H1 (cell line): Measurements from ENCODE around the gene BCL11A. TPM values are rescaled to one million over a fixed set of nuclear protein-coding genes. Genes with fewer than 3 reads are reported as not detected.

ENCODE experiments used
- CTCF ChIA-PET: fragments of 300-600 bp; sonication (Branson Sonifier 250); formaldehyde crosslinking; loops from one replicate; lab custom pipeline; 2021; ENCODE audit not compliant: partially characterized antibody; lab: Charles Lee
- POLR2A ChIA-PET: fragments of 300-600 bp; sonication (Branson Sonifier 250); formaldehyde crosslinking; loops from one replicate; lab custom pipeline; 2021; ENCODE audit warnings: inconsistent platforms; ENCODE audit not compliant: partially characterized antibody; lab: Charles Lee
- DNase-seq, 2 experiments: peaks; one replicate each; pipeline versions ENCODE4 v3.0.0 to v3.0.0-alpha.2; 2010 to 2022; ENCODE audit warnings: low spot score in 2 of 2, low read depth in 1 of 2, mixed read lengths in 1 of 2
- FAIRE-seq: peaks from 2 replicates; lab custom pipeline; 2011; peaks lifted over from hg19 to GRCh38; lab: Jason Lieb, UNC
- H2AFZ ChIP-seq: 2 replicates; pipeline ENCODE4 v1.8.1; 2012; ENCODE audit warnings: low read length, inconsistent platforms
- H2AK5ac ChIP-seq: 2 replicates; pipeline ENCODE4 v1.6.1; 2013; ENCODE audit warnings: low read depth, low read length
- H2BK120ac ChIP-seq: replicated peaks from 2 replicates; pipeline ENCODE3; 2013; ENCODE audit warnings: low read depth, low read length, inconsistent platforms
- H2BK12ac ChIP-seq: 2 replicates; pipeline ENCODE4 v1.6.1; 2013; ENCODE audit warnings: low read depth, low read length
- H2BK15ac ChIP-seq: 2 replicates; pipeline ENCODE4 v1.6.1; 2013; ENCODE audit warnings: low read length
- H2BK20ac ChIP-seq: 2 replicates; pipeline ENCODE4 v1.6.1; 2013; ENCODE audit warnings: low read length
- H2BK5ac ChIP-seq: 2 replicates; pipeline ENCODE4 v1.6.1; 2013; ENCODE audit warnings: low read depth, low read length
- H3K14ac ChIP-seq: 2 replicates; pipeline ENCODE4 v1.6.1; 2013; ENCODE audit warnings: inconsistent platforms; ENCODE audit not compliant: insufficient read length
- H3K18ac ChIP-seq: 2 replicates; pipeline ENCODE4 v1.6.1; 2013; ENCODE audit warnings: low read length; ENCODE audit errors: extremely low read depth
- H3K23ac ChIP-seq: 2 replicates; pipeline ENCODE4 v1.6.1; 2013; ENCODE audit warnings: inconsistent platforms; ENCODE audit not compliant: insufficient read length
- H3K23me2 ChIP-seq: 2 replicates; pipeline ENCODE4 v1.6.1; 2013; ENCODE audit warnings: low read depth, low read length
- H3K27ac ChIP-seq: 2 replicates; pipeline ENCODE4 v1.6.1; 2011; ENCODE audit warnings: low read depth, low read length, inconsistent platforms
- H3K27me3 ChIP-seq, 4 experiments: replicated peaks in 1 of 4; 1 replicate in 1 of 4; 2 replicates in 3 of 4; pipeline versions ENCODE4 v1.6.1 to v1.8.1; 2011 to 2013; ENCODE audit warnings: low read length in 3 of 4, mild to moderate bottlenecking in 3 of 4, inconsistent platforms in 2 of 4, mixed read lengths in 2 of 4, moderate library complexity in 1 of 4; ENCODE audit not compliant: control insufficient read depth in 3 of 4, insufficient read depth in 3 of 4; ENCODE audit errors: extremely low read depth in 1 of 4
- H3K36me3 ChIP-seq, 4 experiments: 2 replicates each; pipeline versions ENCODE4 v1.6.1 to v1.8.1; 2011 to 2013; ENCODE audit warnings: mild to moderate bottlenecking in 4 of 4, low read length in 3 of 4, moderate library complexity in 2 of 4, control low read depth in 1 of 4, inconsistent platforms in 1 of 4; ENCODE audit not compliant: insufficient read depth in 4 of 4, control insufficient read depth in 2 of 4
- H3K4ac ChIP-seq: replicated peaks from 2 replicates; pipeline ENCODE3; 2013; ENCODE audit warnings: low read length, low read depth, mixed read lengths, inconsistent platforms; ENCODE audit not compliant: insufficient read length
- H3K4me1 ChIP-seq, 4 experiments: replicated peaks in 1 of 4; 1 replicate in 1 of 4; 2 replicates in 3 of 4; pipeline versions ENCODE4 v1.6.1 to v1.8.1; 2011 to 2013; ENCODE audit warnings: low read length in 3 of 4, inconsistent platforms in 2 of 4, mixed read lengths in 1 of 4; ENCODE audit not compliant: insufficient read depth in 4 of 4, control insufficient read depth in 3 of 4
- H3K4me2 ChIP-seq, 2 experiments: 2 replicates each; pipeline versions ENCODE4 v1.6.1 to v1.8.1; 2011 to 2013; ENCODE audit warnings: low read depth in 2 of 2, low read length in 2 of 2, control low read depth in 1 of 2, inconsistent platforms in 1 of 2, mild to moderate bottlenecking in 1 of 2; ENCODE audit not compliant: insufficient read depth in 1 of 2
- H3K4me3 ChIP-seq, 4 experiments: fragments of 200-600, 300-600 bp in 1 of 4; sonication (generic), shearing (Covaris generic), sonication (Bioruptor Twin) in 1 of 4; 2 replicates each; pipeline versions ENCODE4 v1.5.1 to v1.8.1; 2011 to 2016; ENCODE audit warnings: low read length in 4 of 4, low read depth in 3 of 4, control low read depth in 2 of 4, inconsistent platforms in 2 of 4, mild to moderate bottlenecking in 2 of 4, mixed read lengths in 1 of 4, moderate library complexity in 1 of 4; ENCODE audit not compliant: insufficient read depth in 2 of 4; ENCODE audit errors: extremely low read depth in 1 of 4
- H3K56ac ChIP-seq: replicated peaks from 2 replicates; pipeline ENCODE3; 2013; ENCODE audit warnings: low read depth, mild to moderate bottlenecking, mixed read lengths, low read length, inconsistent platforms; ENCODE audit not compliant: insufficient read length
- H3K79me1 ChIP-seq: 2 replicates; pipeline ENCODE4 v1.6.1; 2013; ENCODE audit warnings: low read depth, low read length, control low read depth
- H3K79me2 ChIP-seq, 2 experiments: 2 replicates each; pipeline versions ENCODE4 v1.6.1 to v1.8.1; 2012 to 2013; ENCODE audit warnings: low read length in 2 of 2, mild to moderate bottlenecking in 2 of 2, inconsistent platforms in 1 of 2; ENCODE audit not compliant: insufficient read depth in 2 of 2, control insufficient read depth in 1 of 2
- H3K9ac ChIP-seq, 4 experiments: replicated peaks in 1 of 4; 1 replicate in 1 of 4; 2 replicates in 3 of 4; pipeline versions ENCODE4 v1.6.1 to v1.8.1; 2011 to 2013; ENCODE audit warnings: low read depth in 3 of 4, low read length in 3 of 4, control low read depth in 2 of 4, mild to moderate bottlenecking in 2 of 4, moderate library complexity in 2 of 4, inconsistent platforms in 1 of 4; ENCODE audit errors: extremely low read depth in 1 of 4
- H3K9me3 ChIP-seq, 2 experiments: 2 replicates each; pipeline versions ENCODE4 v1.6.1 to v1.8.1; 2012 to 2013; ENCODE audit warnings: mild to moderate bottlenecking in 2 of 2, moderate library complexity in 2 of 2, control low read depth in 1 of 2, inconsistent platforms in 1 of 2, low read depth in 1 of 2, low read length in 1 of 2, mixed read lengths in 1 of 2; ENCODE audit not compliant: insufficient read depth in 2 of 2
- H4K20me1 ChIP-seq, 2 experiments: replicated peaks in 1 of 2; 2 replicates each; pipeline versions ENCODE3 to v1.8.1; 2011 to 2013; ENCODE audit warnings: inconsistent platforms in 2 of 2, low read length in 2 of 2, mild to moderate bottlenecking in 1 of 2; ENCODE audit not compliant: insufficient read depth in 2 of 2, control insufficient read depth in 1 of 2
- H4K5ac ChIP-seq: 2 replicates; pipeline ENCODE4 v1.6.1; 2013; ENCODE audit warnings: low read length, low read depth, mixed read lengths, inconsistent platforms; ENCODE audit not compliant: insufficient read length
- H4K8ac ChIP-seq: 2 replicates; pipeline ENCODE4 v1.8.0; 2013; ENCODE audit warnings: mild to moderate bottlenecking, moderate library complexity, low read length, inconsistent platforms; ENCODE audit not compliant: insufficient read depth; ENCODE audit errors: extremely low read depth
- H4K91ac ChIP-seq: replicated peaks from 2 replicates; pipeline ENCODE3; 2013; ENCODE audit warnings: low read length, mixed read lengths, inconsistent platforms; ENCODE audit not compliant: insufficient read length
- CBX8 ChIP-seq: fragments of 300-800, 300-1000 bp; sonication (generic); IDR thresholded peaks from 2 replicates; pipeline ENCODE4 v1.7.1; 2016; ENCODE audit warnings: low read depth, low read length, borderline replicate concordance
- CTBP2 ChIP-seq: IDR thresholded peaks from 2 replicates; pipeline ENCODE4 v1.7.0; 2011; ENCODE audit warnings: borderline replicate concordance, mild to moderate bottlenecking, moderate library complexity, mixed read lengths, low read length; ENCODE audit not compliant: insufficient read depth, insufficient read length
- MAX ChIP-seq: IDR thresholded peaks from 2 replicates; pipeline ENCODE4 v1.6.1; 2012; ENCODE audit warnings: inconsistent platforms
- PHF8 ChIP-seq: fragments of 200-600 bp; sonication (generic); conservative IDR thresholded peaks from 2 replicates; pipeline ENCODE4 v1.7.1; 2012; ENCODE audit warnings: low read depth, mild to moderate bottlenecking, inconsistent platforms, low read length, moderate library complexity
- WGBS, 2 experiments: shearing (Covaris generic) in 1 of 2; methylation state at CpG; one replicate each; pipeline versions ENCODE4 v1.1.6 to v1.1.7; 2013 to 2015; ENCODE audit warnings: low lambda C conversion rate in 2 of 2, mixed read lengths in 2 of 2, inconsistent platforms in 1 of 2, low coverage in 1 of 2, missing lambda C conversion rate in 1 of 2; ENCODE audit not compliant: insufficient replicate concordance in 2 of 2, insufficient coverage in 1 of 2, insufficient read length in 1 of 2; ENCODE audit errors: extremely low coverage in 1 of 2, missing lambda C conversion rate in 1 of 2; 5-methylcytosine and 5-hydroxymethylcytosine counted together
- polyA plus RNA-seq, 7 experiments: library from polyadenylated mRNA; depleted of rRNA in 3 of 7; stranded (reverse) in 5 of 7; unstranded in 2 of 7; fragments of >200 nt in 5 of 7; fragments of 200-250 nt in 2 of 7; gene quantifications; 1 replicate in 5 of 7; 2 replicates in 1 of 7; 4 replicates in 1 of 7; pipeline versions ENCODE4 v1.2.1 to v1.2.3, GENCODE V29; 2011 to 2013; ENCODE audit warnings: missing spikeins in 2 of 7, mixed read lengths in 2 of 7
- total RNA-seq: library from RNA; stranded (reverse); fragmentation: NEBNext Ultra II Directional; extraction: Animal tissue kit (Norgen Biotek cat#: 25700); gene quantifications from 2 replicates; pipeline ENCODE4 v1.2.1, GENCODE V29; 2021

Gene BCL11A
- total and polyA plus RNA-seq, 2 of the 8 experiments (the other 6 are each of a cell fraction or from before 2014, with no cell fraction given): 11.9 to 59.3 TPM

- Histone ChIP-seq H3K36me3 (peaks cover 0 to 9% (median 0%) of the 10 kb centered on the region in 4 experiments; a peak in 1 of 8 replicates), H3K23me2 (no peaks in the 10 kb centered on the region; the same call in 1 of the 2 replicates), H3K4me3 (peak overlapping the region in 1 of 4 experiments; percentile 30; a peak in 1 of 8 replicates), H3K18ac (no peak overlapping the region; the same call in 1 of the 2 replicates), H4K91ac (no peak overlapping the region), H3K4me1 (peaks cover 22 to 58% (median 53%) of the 10 kb centered on the region in 4 experiments), H2BK120ac (no peak overlapping the region), H4K20me1 (peaks cover 21 to 28% of the 10 kb centered on the region in 2 experiments), H2BK12ac (no peak overlapping the region; the same call in 1 of the 2 replicates), H3K4me2 (peak overlapping the region; percentile 6 to 52; a peak in 2 of 4 replicates), H2AK5ac (0 out of 2 replicates have a peak overlapping the region, but pooled peaks have one; percentile 75), H3K9ac (no peak overlapping the region), H4K8ac (no peak overlapping the region)
- WGBS, 2 experiments: 84% methylated on average over 6 of the region's 6 CpGs; no CpG with 5 or more reads in 1 of the 2 experiments
- DNase-seq: no peak
- CTCF ChIA-PET: interaction anchor here (0.9 to 1.4 kb wide), 4 partner anchors 9 to 36 kb away, joined by 3 to 5 read pairs (median 4); no protein-coding TSS in a partner anchor
- TF ChIP-seq CBX8 (no peak), PHF8 (no peak), CTBP2 (no peak), MAX (no peak)
- TF ChIP-seq, all 59 proteins: peak for 0
- H2AFZ ChIP-seq: no peak overlapping the region
- H3K56ac ChIP-seq: no peak overlapping the region
- no peak overlapping the region for H4K5ac ChIP-seq
- H2BK20ac ChIP-seq: 0 out of 2 replicates have a peak overlapping the region, but pooled peaks have one; percentile 22
- no peak overlapping the region for H3K14ac ChIP-seq
- H3K27me3 ChIP-seq: peaks cover 0 to 2% (median under 1%) of the 10 kb centered on the region in 4 experiments; a peak in 4 of 7 replicates
- no peak overlapping the region for H3K4ac ChIP-seq
- H3K9me3 ChIP-seq: no peaks in the 10 kb centered on the region
- POLR2A ChIA-PET: interaction anchor here (1.0 to 2.1 kb wide), 3 partner anchors 22 to 66 kb away, joined by 3 to 10 read pairs (median 4); no protein-coding TSS in a partner anchor
- H3K79me1 ChIP-seq: peaks cover 14% of the 10 kb centered on the region
- FAIRE-seq: no peak
- H3K79me2 ChIP-seq: peaks cover 7 to 78% of the 10 kb centered on the region in 2 experiments
- H3K23ac ChIP-seq: no peak overlapping the region
- H2BK15ac ChIP-seq: no peak overlapping the region
- no peak overlapping the region; the same call in 1 of the 2 replicates for H2BK5ac ChIP-seq
- H3K27ac ChIP-seq: no peak overlapping the region
Observed at GRCh38 chr2:60475123-60475830, 78.2 kb downstream of the BCL11A start.
